HG03280 (cell line): ENCODE measurements around the gene MTHFS.
A peak's percentile ranks its signal among the peaks of the same experiment; 100 is the strongest.
"Not testable (repeated sequence)": the region's sequence is repeated elsewhere in the genome, so short reads cannot be mapped to it uniquely, and the experiment has no call there.

Experiments used
- ATAC-seq: cut with Tn5 transposase; IDR thresholded peaks from one replicate; pipeline ENCODE4 v1.9.1; 2021; ENCODE audit warnings: mild to moderate bottlenecking, moderate library complexity; ENCODE audit not compliant: unreplicated experiment

MTHFS gene

GRCh38 chr15:79896634-79897379, at the start of gene MTHFS:
Gene MTHFS, minus strand, starts transcription at chr15:79897014. Its CDS starts 26 bp downstream, at chr15:79896988.
- peak; percentile 77 for ATAC-seq

GRCh38 chr15:79944622-79945021, 47.8 kb upstream of the MTHFS start:
- ATAC-seq, result no peak

GRCh38 chr15:79943820-79944219, 47.0 kb upstream of the MTHFS start:
- peak; percentile 78 for ATAC-seq

- no peak for ATAC-seq
These were observed 46.1 kb upstream of the MTHFS start for GRCh38 chr15:79942741-79943481.

GRCh38 chr15:79939399-79939798, 42.6 kb upstream of the MTHFS start:
- ATAC-seq, result no peak

- ATAC-seq, result no peak
These were observed 41.3 kb upstream of the MTHFS start for GRCh38 chr15:79938143-79938542.

GRCh38 chr15:79935556-79936201, 38.9 kb upstream of the MTHFS start:
- ATAC-seq, result not testable (repeated sequence)

GRCh38 chr15:79933231-79933630, 36.4 kb upstream of the MTHFS start:
- ATAC-seq, result no peak

- ATAC-seq, result no peak
These were observed 35.6 kb upstream of the MTHFS start for GRCh38 chr15:79932447-79932846.

GRCh38 chr15:79930516-79930915, 33.7 kb upstream of the MTHFS start:
- no peak for ATAC-seq

- no peak for ATAC-seq
These were observed 32.6 kb upstream of the MTHFS start for GRCh38 chr15:79929412-79929811.

- ATAC-seq, result not testable (repeated sequence)
These were observed 29.3 kb upstream of the MTHFS start for GRCh38 chr15:79926116-79926515.

- no peak for ATAC-seq
These were observed 27.6 kb upstream of the MTHFS start for GRCh38 chr15:79924379-79924778.

- ATAC-seq, result peak; percentile 93
These were observed 26.8 kb upstream of the MTHFS start for GRCh38 chr15:79923515-79924169.

- peak; percentile 41 for ATAC-seq
These were observed 26.3 kb upstream of the MTHFS start for GRCh38 chr15:79923079-79923514.

- peak; percentile 1 for ATAC-seq
These were observed 25.8 kb upstream of the MTHFS start for GRCh38 chr15:79922512-79923078.

- ATAC-seq, result no peak
These were observed 23.1 kb upstream of the MTHFS start for GRCh38 chr15:79919749-79920511.

GRCh38 chr15:79919090-79919748, 22.4 kb upstream of the MTHFS start:
- no peak for ATAC-seq

GRCh38 chr15:79918278-79918677, 21.5 kb upstream of the MTHFS start:
- no peak for ATAC-seq
